H9 (cell line): ENCODE results near the gene ARHGAP27. TPM values are rescaled to one million over a fixed set of nuclear protein-coding genes. Genes with fewer than 3 reads are reported as not detected.
A peak's percentile ranks its signal among the peaks of the same experiment; 100 is the strongest.

Source experiments
- DNase-seq: peaks from one replicate; pipeline ENCODE4 v3.0.0-alpha.2; 2017
- H2AFZ ChIP-seq: one replicate; pipeline ENCODE4 v1.6.1; 2013; ENCODE audit warnings: mild to moderate bottlenecking, low read length, control low read depth, moderate library complexity
- H2AK5ac ChIP-seq: 2 replicates; pipeline ENCODE4 v1.6.1; 2013; ENCODE audit warnings: low read length, control low read depth, mixed read lengths; ENCODE audit not compliant: insufficient read length
- H2BK120ac ChIP-seq: one replicate; pipeline ENCODE4 v1.6.1; 2013; ENCODE audit warnings: low read depth, mild to moderate bottlenecking, low read length, control low read depth, inconsistent platforms; ENCODE audit not compliant: poor library complexity, severe bottlenecking
- H2BK12ac ChIP-seq: 2 replicates; pipeline ENCODE4 v1.6.1; 2013; ENCODE audit warnings: low read length, control low read depth, mixed read lengths, low read depth; ENCODE audit not compliant: insufficient read length
- H2BK15ac ChIP-seq: 2 replicates; pipeline ENCODE4 v1.6.1; 2013; ENCODE audit warnings: low read depth, low read length, control low read depth
- H2BK20ac ChIP-seq: one replicate; pipeline ENCODE4 v1.6.1; 2013; ENCODE audit warnings: low read depth, mild to moderate bottlenecking, low read length, control low read depth, inconsistent platforms; ENCODE audit not compliant: poor library complexity, severe bottlenecking
- H2BK5ac ChIP-seq: 2 replicates; pipeline ENCODE4 v1.6.1; 2013; ENCODE audit warnings: low read length, control low read depth, mixed read lengths; ENCODE audit not compliant: insufficient read length
- H3K14ac ChIP-seq: 2 replicates; pipeline ENCODE4 v1.6.1; 2013; ENCODE audit warnings: low read length, control low read depth; ENCODE audit not compliant: insufficient read depth
- H3K18ac ChIP-seq: 2 replicates; pipeline ENCODE4 v1.6.1; 2013; ENCODE audit warnings: low read depth, mild to moderate bottlenecking, mixed read lengths, low read length, control low read depth; ENCODE audit not compliant: insufficient read length
- H3K23ac ChIP-seq: 2 replicates; pipeline ENCODE4 v1.6.1; 2013; ENCODE audit warnings: low read length, control low read depth, mixed read lengths, low read depth; ENCODE audit not compliant: insufficient read length
- H3K23me2 ChIP-seq: 2 replicates; pipeline ENCODE4 v1.6.1; 2013; ENCODE audit warnings: low read depth, mild to moderate bottlenecking, mixed read lengths, low read length, control low read depth; ENCODE audit not compliant: insufficient read length, poor library complexity, severe bottlenecking
- H3K27ac ChIP-seq: 2 replicates; pipeline ENCODE4 v1.5.1; 2013; ENCODE audit warnings: low read length, control low read depth, mixed read lengths, low read depth; ENCODE audit not compliant: insufficient read length
- H3K27me3 ChIP-seq: 2 replicates; pipeline ENCODE4 v1.6.1; 2013; ENCODE audit warnings: low read length, control low read depth, inconsistent platforms; ENCODE audit not compliant: insufficient read depth
- H3K4ac ChIP-seq: 2 replicates; pipeline ENCODE4 v1.6.1; 2013; ENCODE audit warnings: low read depth, mild to moderate bottlenecking, control low read depth, inconsistent platforms, low read length, moderate library complexity
- H3K4me1 ChIP-seq: 2 replicates; pipeline ENCODE4 v1.6.1; 2013; ENCODE audit warnings: low read length, control low read depth, inconsistent platforms; ENCODE audit not compliant: insufficient read depth
- H3K4me2 ChIP-seq: 2 replicates; pipeline ENCODE4 v1.6.1; 2013; ENCODE audit warnings: low read length, control low read depth, mixed read lengths; ENCODE audit not compliant: insufficient read length, insufficient read depth
- H3K56ac ChIP-seq: 2 replicates; pipeline ENCODE4 v1.6.1; 2013; ENCODE audit warnings: low read depth, mild to moderate bottlenecking, mixed read lengths, low read length, control low read depth; ENCODE audit not compliant: insufficient read length
- H3K79me1 ChIP-seq: 2 replicates; pipeline ENCODE4 v1.6.1; 2013; ENCODE audit warnings: low read depth, mild to moderate bottlenecking, moderate library complexity, low read length, control low read depth, inconsistent platforms; ENCODE audit not compliant: insufficient read depth, poor library complexity, severe bottlenecking
- H3K79me2 ChIP-seq: 2 replicates; pipeline ENCODE4 v1.6.1; 2013; ENCODE audit warnings: low read length, control low read depth, inconsistent platforms; ENCODE audit not compliant: insufficient read depth
- H3K9ac ChIP-seq: 2 replicates; pipeline ENCODE4 v1.6.1; 2013; ENCODE audit warnings: low read length, control low read depth, mixed read lengths; ENCODE audit not compliant: insufficient read length; ENCODE audit errors: extremely low read depth
- H3K9me3 ChIP-seq: one replicate; pipeline ENCODE4 v1.6.1; 2013; ENCODE audit warnings: low read depth, low read length, inconsistent platforms; ENCODE audit not compliant: control insufficient read depth
- H3T11ph ChIP-seq: one replicate; pipeline ENCODE4 v1.6.1; 2013; ENCODE audit warnings: mild to moderate bottlenecking, low read length, control low read depth, inconsistent platforms
- H4K20me1 ChIP-seq: one replicate; pipeline ENCODE4 v1.6.1; 2013; ENCODE audit not compliant: control insufficient read depth, insufficient read length, insufficient read depth
- H4K5ac ChIP-seq: 2 replicates; pipeline ENCODE4 v1.6.1; 2013; ENCODE audit warnings: low read depth, mild to moderate bottlenecking, mixed read lengths, low read length, control low read depth; ENCODE audit not compliant: insufficient read length
- H4K8ac ChIP-seq: replicated peaks from 2 replicates; pipeline ENCODE4 v1.6.1; 2013; ENCODE audit warnings: low read length, control low read depth, mixed read lengths, low read depth; ENCODE audit not compliant: insufficient read length
- H4K91ac ChIP-seq: 2 replicates; pipeline ENCODE4 v1.6.1; 2013; ENCODE audit warnings: low read depth, mild to moderate bottlenecking, moderate library complexity, mixed read lengths, low read length, control low read depth; ENCODE audit not compliant: insufficient read length
- H3K27ac Mint-ChIP-seq, 3 experiments: 2 replicates in 2 of 3; 3 replicates in 1 of 3; pipeline ENCODE4 v1.8.0; 2020 to 2021; ENCODE audit warnings: mixed read lengths in 3 of 3, mild to moderate bottlenecking in 1 of 3, moderate library complexity in 1 of 3
- H3K27me3 Mint-ChIP-seq: 2 replicates; pipeline ENCODE4 v1.8.0; 2021; ENCODE audit warnings: low read depth, mild to moderate bottlenecking, moderate library complexity, mixed read lengths
- H3K36me3 Mint-ChIP-seq, 3 experiments: 2 replicates in 2 of 3; 3 replicates in 1 of 3; pipeline ENCODE4 v1.8.0; 2020 to 2021; ENCODE audit warnings: low read depth in 3 of 3, mixed read lengths in 3 of 3; ENCODE audit not compliant: insufficient read depth in 1 of 3
- H3K4me1 Mint-ChIP-seq, 2 experiments: 2 replicates each; pipeline ENCODE4 v1.8.0; 2020; ENCODE audit warnings: mixed read lengths in 2 of 2
- H3K4me3 Mint-ChIP-seq, 2 experiments: 2 replicates in 1 of 2; 3 replicates in 1 of 2; pipeline ENCODE4 v1.8.0; 2020 to 2021; ENCODE audit warnings: mild to moderate bottlenecking in 2 of 2, mixed read lengths in 2 of 2, moderate library complexity in 1 of 2
- H3K9me3 Mint-ChIP-seq, 2 experiments: 2 replicates in 1 of 2; 3 replicates in 1 of 2; pipeline ENCODE4 v1.8.0; 2020; ENCODE audit warnings: mild to moderate bottlenecking in 2 of 2, mixed read lengths in 2 of 2, moderate library complexity in 1 of 2
- WGBS: extraction: QIAGEN DNeasy Blood & Tissue Kit; methylation state at CpG from one replicate; pipeline ENCODE4 v1.1.7; 2013; ENCODE audit warnings: missing lambda C conversion rate, low lambda C conversion rate, mixed read lengths; ENCODE audit not compliant: insufficient read length; ENCODE audit errors: extremely low coverage; 5-methylcytosine and 5-hydroxymethylcytosine counted together
- total RNA-seq: library from RNA; stranded (reverse); gene quantifications from 2 replicates; pipeline ENCODE4 v1.2.1, GENCODE V29; 2021
- TF ChIP-seq, protein P1 (sequence below): fragments of 200-600 bp; sonication (generic); conservative IDR thresholded peaks from 3 replicates; pipeline ENCODE4 v1.8.0; 2021; ENCODE audit warnings: antibody characterized with exemption, mild to moderate bottlenecking

ARHGAP27 gene
- total RNA-seq, 1 experiment from 2014 or later: 9.9 TPM

DNA sequence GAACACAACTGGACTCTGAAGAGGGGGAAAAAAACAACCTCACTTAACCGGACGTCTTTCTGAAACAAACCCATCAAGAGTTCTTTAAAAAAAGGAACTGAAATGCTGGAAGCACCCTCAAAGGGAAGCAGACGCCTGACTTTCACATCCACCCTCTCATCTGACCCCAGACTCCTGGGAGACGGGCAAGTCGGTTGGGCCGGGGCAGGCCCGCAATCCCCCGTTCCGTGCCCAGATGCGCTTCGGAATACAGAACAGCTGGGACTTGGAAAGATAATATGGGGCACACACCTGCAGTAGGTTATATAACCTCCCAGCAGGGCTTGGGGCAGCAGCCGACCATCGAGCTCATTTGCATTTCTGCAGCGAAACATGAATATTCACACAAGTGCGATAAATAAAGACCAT, 3.7 kb downstream of the ARHGAP27 start:
- peaks cover 19% of the 10 kb centered on the region; the same call in 1 of the 2 replicates for H3K27me3 ChIP-seq
- no peak overlapping the region for H2AFZ ChIP-seq
- H3K36me3 Mint-ChIP-seq: no peaks in the 10 kb centered on the region; a peak in 2 of 7 replicates
- H3K9me3 Mint-ChIP-seq: peaks cover 3 to 7% of the 10 kb centered on the region in 2 experiments; a peak in 4 of 5 replicates
- H2BK12ac ChIP-seq: no peak overlapping the region
- no peak overlapping the region for H3K27ac ChIP-seq
- no peak overlapping the region for H4K5ac ChIP-seq
- H3K79me2 ChIP-seq: no peaks in the 10 kb centered on the region
- no peak overlapping the region for H2BK5ac ChIP-seq
- H3K23me2 ChIP-seq: peaks cover 22% of the 10 kb centered on the region
- H3K27ac Mint-ChIP-seq: no peak overlapping the region
- TF ChIP-seq, protein P1, sequence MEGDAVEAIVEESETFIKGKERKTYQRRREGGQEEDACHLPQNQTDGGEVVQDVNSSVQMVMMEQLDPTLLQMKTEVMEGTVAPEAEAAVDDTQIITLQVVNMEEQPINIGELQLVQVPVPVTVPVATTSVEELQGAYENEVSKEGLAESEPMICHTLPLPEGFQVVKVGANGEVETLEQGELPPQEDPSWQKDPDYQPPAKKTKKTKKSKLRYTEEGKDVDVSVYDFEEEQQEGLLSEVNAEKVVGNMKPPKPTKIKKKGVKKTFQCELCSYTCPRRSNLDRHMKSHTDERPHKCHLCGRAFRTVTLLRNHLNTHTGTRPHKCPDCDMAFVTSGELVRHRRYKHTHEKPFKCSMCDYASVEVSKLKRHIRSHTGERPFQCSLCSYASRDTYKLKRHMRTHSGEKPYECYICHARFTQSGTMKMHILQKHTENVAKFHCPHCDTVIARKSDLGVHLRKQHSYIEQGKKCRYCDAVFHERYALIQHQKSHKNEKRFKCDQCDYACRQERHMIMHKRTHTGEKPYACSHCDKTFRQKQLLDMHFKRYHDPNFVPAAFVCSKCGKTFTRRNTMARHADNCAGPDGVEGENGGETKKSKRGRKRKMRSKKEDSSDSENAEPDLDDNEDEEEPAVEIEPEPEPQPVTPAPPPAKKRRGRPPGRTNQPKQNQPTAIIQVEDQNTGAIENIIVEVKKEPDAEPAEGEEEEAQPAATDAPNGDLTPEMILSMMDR: no peak
- no peak overlapping the region for H3K4ac ChIP-seq
- no peaks in the 10 kb centered on the region for H3K4me1 ChIP-seq
- H3K14ac ChIP-seq: no peak overlapping the region
- H3K79me1 ChIP-seq: no peaks in the 10 kb centered on the region
- no peak overlapping the region for H2BK20ac ChIP-seq
- no peaks in the 10 kb centered on the region for H3K9me3 ChIP-seq
- H3K4me2 ChIP-seq: peak overlapping the region; percentile 70
- no peak overlapping the region for H3K9ac ChIP-seq
- peaks cover 33 to 40% of the 10 kb centered on the region in 2 experiments for H3K4me1 Mint-ChIP-seq
- H2BK120ac ChIP-seq: no peak overlapping the region
- H4K91ac ChIP-seq: no peak overlapping the region
- H4K8ac ChIP-seq: no peak overlapping the region
- no peak overlapping the region for H2BK15ac ChIP-seq
- H3K4me3 Mint-ChIP-seq: peak overlapping the region; percentile 34 to 76
- no peak overlapping the region for H3K18ac ChIP-seq
- WGBS: no CpG with 5 or more reads among the region's 15 CpGs
- DNase-seq: no peak
- H3T11ph ChIP-seq: no peak overlapping the region
- H4K20me1 ChIP-seq: peaks cover 4% of the 10 kb centered on the region
- H3K23ac ChIP-seq: no peak overlapping the region
- H3K27me3 Mint-ChIP-seq: peaks cover 68% of the 10 kb centered on the region
- no peak overlapping the region for H3K56ac ChIP-seq
- no peak overlapping the region for H2AK5ac ChIP-seq
